Activated naive CD8-positive, alpha-beta T cell treated with anti-CD3 and anti-CD28 coated beads, Interleukin-2, amount 50 U/mL, for 24 hours (primary cell): Measurements from ENCODE around the gene SCG5.

Experiments used
- ATAC-seq: fragments of 150-1000 bp; cut with Tn5 transposase; one replicate; pipeline ENCODE4 v1.10.0; 2021
- DNase-seq: peaks from one replicate; pipeline ENCODE4 v3.0.0; 2021
- H3K27ac Mint-ChIP-seq: one replicate; pipeline ENCODE4 v1.8.0; 2021; ENCODE audit warnings: mild to moderate bottlenecking, mixed read lengths
- H3K27me3 Mint-ChIP-seq: one replicate; pipeline ENCODE4 v1.8.0; 2021; ENCODE audit warnings: mixed read lengths
- H3K36me3 Mint-ChIP-seq: one replicate; pipeline ENCODE4 v1.8.0; 2021; ENCODE audit warnings: low read depth, mixed read lengths
- H3K4me1 Mint-ChIP-seq: one replicate; pipeline ENCODE4 v1.8.0; 2021; ENCODE audit warnings: mixed read lengths
- H3K4me3 Mint-ChIP-seq: one replicate; pipeline ENCODE4 v1.8.0; 2021; ENCODE audit warnings: mild to moderate bottlenecking, moderate library complexity, mixed read lengths
- H3K9me3 Mint-ChIP-seq: one replicate; pipeline ENCODE4 v1.8.0; 2021; ENCODE audit warnings: mixed read lengths

SCG5 gene

GRCh38 chr15:32651229-32651837 is 9.8 kb downstream of the SCG5 start:
- H3K36me3 Mint-ChIP-seq, result peaks cover 3% of the 10 kb centered on the region
- no peaks in the 10 kb centered on the region for H3K4me1 Mint-ChIP-seq
- ATAC-seq (peak; percentile 88), DNase-seq (peak; percentile 44)
- H3K9me3 Mint-ChIP-seq, result no peaks in the 10 kb centered on the region
- no peak overlapping the region for H3K27ac Mint-ChIP-seq
- no peaks in the 10 kb centered on the region for H3K27me3 Mint-ChIP-seq
- H3K4me3 Mint-ChIP-seq, result no peak overlapping the region

DNA sequence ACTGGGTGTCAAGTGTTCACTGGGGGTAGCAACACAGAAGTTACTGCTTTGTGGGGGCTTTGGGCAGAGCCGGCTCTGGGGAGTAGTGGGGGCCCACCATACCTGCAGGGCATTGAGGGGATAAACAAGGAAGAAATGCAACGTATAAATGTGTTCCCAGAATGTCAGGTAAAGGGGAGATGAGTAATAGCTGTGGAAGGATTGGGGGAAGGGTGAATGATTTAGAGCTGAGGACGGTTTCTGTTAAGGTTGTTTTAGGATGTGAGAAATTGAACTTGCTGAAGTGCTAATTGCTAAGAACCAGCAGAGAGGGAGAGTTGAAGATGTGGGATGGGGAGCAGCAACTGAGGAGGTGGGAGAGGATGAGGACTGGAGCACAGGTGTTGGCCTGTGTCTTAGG is 10.7 kb downstream of the SCG5 start:
- Mint-ChIP-seq H3K36me3 (peaks cover 3% of the 10 kb centered on the region), H3K27ac (no peak overlapping the region), H3K27me3 (no peaks in the 10 kb centered on the region), H3K9me3 (no peaks in the 10 kb centered on the region), H3K4me1 (peaks cover 4% of the 10 kb centered on the region), H3K4me3 (no peak overlapping the region)
- no peak for ATAC-seq
- DNase-seq, result no peak

DNA sequence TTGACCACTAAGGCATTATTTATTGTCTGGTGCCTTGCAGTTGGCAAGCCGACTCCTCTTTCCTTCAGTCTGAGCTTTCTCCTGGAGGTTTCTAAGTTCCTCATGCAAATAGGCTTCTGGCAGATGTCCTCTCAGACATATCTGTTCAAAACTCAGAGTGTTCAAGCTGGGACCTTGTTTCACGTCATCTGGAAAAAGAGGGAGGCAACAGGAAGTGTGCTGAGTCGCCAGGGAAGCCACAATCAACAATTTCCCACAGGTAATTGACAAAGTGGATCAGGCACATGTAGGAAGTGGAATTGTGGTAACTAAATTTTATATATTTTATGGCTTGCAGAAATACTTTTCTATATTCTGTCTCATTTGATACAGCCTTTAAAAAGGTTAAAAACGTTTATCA is 14.6 kb downstream of the SCG5 start:
- Mint-ChIP-seq H3K4me3 (no peak overlapping the region), H3K27me3 (no peaks in the 10 kb centered on the region), H3K36me3 (no peaks in the 10 kb centered on the region), H3K27ac (no peak overlapping the region), H3K4me1 (peaks cover 8% of the 10 kb centered on the region), H3K9me3 (no peaks in the 10 kb centered on the region)
- ATAC-seq (no peak), DNase-seq (no peak)

DNA sequence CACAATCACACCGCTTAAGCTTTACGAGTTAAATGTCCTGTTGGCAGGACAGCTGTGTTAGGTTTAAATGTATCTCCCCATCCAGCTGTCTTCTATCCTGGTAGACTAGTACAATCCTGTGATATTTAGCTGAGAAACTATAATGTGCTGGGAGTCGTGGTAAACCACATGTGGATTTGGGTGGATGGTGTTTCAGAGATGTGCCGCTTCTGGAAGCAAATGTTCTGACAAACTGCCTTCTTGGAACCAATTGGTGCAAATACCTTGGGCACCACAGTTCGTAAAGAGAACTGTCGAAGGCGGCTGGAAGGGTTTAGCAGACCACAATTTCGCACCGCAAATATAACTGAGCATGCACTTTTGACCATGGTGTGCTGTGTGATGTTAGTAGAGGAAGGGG is 15.0 kb downstream of the SCG5 start:
- no peaks in the 10 kb centered on the region for H3K9me3 Mint-ChIP-seq
- ATAC-seq, result no peak
- peaks cover 8% of the 10 kb centered on the region for H3K4me1 Mint-ChIP-seq
- no peaks in the 10 kb centered on the region for H3K36me3 Mint-ChIP-seq
- no peak for DNase-seq
- no peak overlapping the region for H3K4me3 Mint-ChIP-seq
- no peaks in the 10 kb centered on the region for H3K27me3 Mint-ChIP-seq
- no peak overlapping the region for H3K27ac Mint-ChIP-seq

GRCh38 chr15:32657198-32657883 is 15.8 kb downstream of the SCG5 start:
- Mint-ChIP-seq H3K27me3 (no peaks in the 10 kb centered on the region), H3K4me3 (no peak overlapping the region), H3K27ac (no peak overlapping the region), H3K4me1 (peaks cover 8% of the 10 kb centered on the region), H3K36me3 (no peaks in the 10 kb centered on the region), H3K9me3 (no peaks in the 10 kb centered on the region)
- ATAC-seq (peak; percentile 60), DNase-seq (no peak)

DNA sequence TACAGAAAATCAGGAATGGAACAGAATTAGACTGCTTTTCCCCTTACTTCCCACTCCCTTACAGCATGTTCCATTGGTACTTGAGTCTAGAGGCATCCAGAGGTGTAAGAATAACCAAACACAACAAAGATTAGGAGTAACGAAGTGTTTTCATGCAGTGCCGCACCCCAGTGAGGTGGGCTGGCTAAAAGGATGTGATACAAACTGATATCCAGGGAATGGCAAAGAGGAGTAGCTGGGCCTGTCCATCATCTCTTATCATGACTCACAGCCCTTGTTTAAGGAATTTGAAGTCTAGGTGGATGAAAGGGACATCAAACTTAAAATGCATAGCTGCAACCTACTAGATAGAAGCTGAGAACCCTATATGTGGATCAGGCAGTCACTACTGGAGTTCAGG is 16.4 kb downstream of the SCG5 start:
- Mint-ChIP-seq H3K36me3 (no peaks in the 10 kb centered on the region), H3K27me3 (no peaks in the 10 kb centered on the region), H3K4me3 (no peak overlapping the region), H3K4me1 (peaks cover 8% of the 10 kb centered on the region), H3K27ac (no peak overlapping the region), H3K9me3 (no peaks in the 10 kb centered on the region)
- no peak for DNase-seq
- no peak for ATAC-seq

GRCh38 chr15:32659340-32660155 is 18.0 kb downstream of the SCG5 start:
- no peak for ATAC-seq
- Mint-ChIP-seq H3K9me3 (no peaks in the 10 kb centered on the region), H3K4me3 (no peak overlapping the region), H3K27me3 (no peaks in the 10 kb centered on the region), H3K27ac (no peak overlapping the region), H3K36me3 (no peaks in the 10 kb centered on the region), H3K4me1 (peaks cover 8% of the 10 kb centered on the region)
- DNase-seq, result no peak

- no peak for ATAC-seq
- H3K4me3 Mint-ChIP-seq, result no peak overlapping the region
- no peak for DNase-seq
- no peaks in the 10 kb centered on the region for H3K36me3 Mint-ChIP-seq
- H3K27ac Mint-ChIP-seq, result no peak overlapping the region
- H3K9me3 Mint-ChIP-seq, result no peaks in the 10 kb centered on the region
- H3K27me3 Mint-ChIP-seq, result no peaks in the 10 kb centered on the region
- no peaks in the 10 kb centered on the region for H3K4me1 Mint-ChIP-seq
Observed at GRCh38 chr15:32663671-32664070, 22.2 kb downstream of the SCG5 start.

DNA sequence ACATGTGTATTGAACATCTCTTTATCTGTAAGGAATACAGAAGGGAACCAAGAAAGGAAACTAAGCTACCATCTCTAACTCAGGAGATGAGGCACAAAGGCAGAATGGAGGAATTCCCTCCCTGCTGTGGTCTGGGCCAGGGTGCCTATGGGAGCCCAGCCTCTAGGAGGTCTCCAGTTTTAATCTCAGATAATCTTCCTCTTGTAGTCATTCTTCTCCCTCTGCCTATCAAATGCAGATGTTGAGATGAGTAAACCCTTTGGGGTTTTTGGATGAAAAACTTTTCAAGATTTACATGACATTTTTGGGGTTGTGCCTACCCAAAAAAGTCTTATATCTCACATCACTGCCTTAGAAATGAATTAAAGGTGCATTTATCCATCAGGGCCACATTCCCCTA is 23.3 kb downstream of the SCG5 start:
- Mint-ChIP-seq H3K4me3 (no peak overlapping the region), H3K4me1 (no peaks in the 10 kb centered on the region), H3K27me3 (no peaks in the 10 kb centered on the region), H3K27ac (no peak overlapping the region), H3K9me3 (no peaks in the 10 kb centered on the region), H3K36me3 (no peaks in the 10 kb centered on the region)
- DNase-seq (no peak), ATAC-seq (no peak)

GRCh38 chr15:32667321-32667720 is 25.8 kb downstream of the SCG5 start:
- Mint-ChIP-seq H3K9me3 (no peaks in the 10 kb centered on the region), H3K4me3 (no peak overlapping the region), H3K27me3 (no peaks in the 10 kb centered on the region), H3K4me1 (no peaks in the 10 kb centered on the region), H3K27ac (no peak overlapping the region), H3K36me3 (no peaks in the 10 kb centered on the region)
- DNase-seq (no peak), ATAC-seq (no peak)

DNA sequence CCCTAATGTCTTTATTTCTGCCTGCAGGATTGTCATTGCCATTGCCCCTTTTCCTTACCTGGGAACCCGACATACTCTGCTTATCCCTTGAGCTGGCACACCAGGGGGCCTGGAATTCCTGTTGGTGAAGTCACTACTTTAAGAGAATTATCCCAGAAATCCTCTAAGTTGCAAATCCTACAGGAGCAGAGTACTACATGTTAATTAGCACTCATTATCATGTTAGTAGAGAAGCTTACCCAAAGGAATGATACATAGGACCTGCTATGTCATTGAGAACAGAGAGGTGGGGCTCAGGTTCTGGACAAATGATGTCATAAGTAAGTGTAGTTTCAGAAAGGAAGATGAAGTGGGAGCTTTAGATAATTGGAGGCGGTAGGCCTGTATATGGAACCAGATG is 27.4 kb downstream of the SCG5 start:
- no peaks in the 10 kb centered on the region for H3K4me1 Mint-ChIP-seq
- no peak overlapping the region for H3K4me3 Mint-ChIP-seq
- H3K27ac Mint-ChIP-seq, result no peak overlapping the region
- no peaks in the 10 kb centered on the region for H3K27me3 Mint-ChIP-seq
- ATAC-seq (no peak), DNase-seq (no peak)
- no peaks in the 10 kb centered on the region for H3K9me3 Mint-ChIP-seq
- H3K36me3 Mint-ChIP-seq, result no peaks in the 10 kb centered on the region

DNA sequence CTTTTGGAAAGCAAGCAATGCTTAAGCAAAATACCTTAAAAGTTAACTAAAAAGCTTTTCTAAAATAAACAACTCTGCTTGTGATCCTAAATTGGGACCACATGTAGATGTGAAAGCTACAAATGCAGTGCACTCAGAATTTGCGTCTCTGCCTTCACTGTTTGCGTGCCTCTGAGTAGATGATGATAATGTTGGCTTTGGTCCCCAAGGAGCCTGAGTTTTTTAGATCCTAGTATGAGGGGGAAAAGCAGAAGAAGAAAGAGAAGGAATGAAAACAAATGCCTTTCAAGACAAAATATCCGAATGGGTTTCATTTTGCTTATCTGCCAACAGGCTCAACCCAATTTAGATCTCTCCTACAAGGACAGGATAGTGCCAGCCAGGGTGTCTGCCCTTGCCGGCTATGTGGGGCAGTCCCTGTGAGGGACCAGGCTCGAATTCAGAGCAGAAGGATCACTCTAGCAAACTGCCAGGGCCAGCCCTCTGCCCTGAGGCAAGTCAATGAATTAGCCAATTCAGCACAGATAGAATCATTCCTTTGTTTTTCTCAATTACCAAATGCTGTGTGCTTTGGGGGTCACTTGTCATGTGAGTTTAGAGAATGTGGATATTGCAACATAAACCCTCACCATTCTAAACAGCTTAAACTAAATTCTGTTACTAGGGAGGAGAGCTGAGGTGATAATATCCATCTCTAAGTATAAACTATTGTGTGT is 28.5 kb downstream of the SCG5 start:
- DNase-seq (no peak), ATAC-seq (no peak)
- no peaks in the 10 kb centered on the region for H3K9me3 Mint-ChIP-seq
- H3K27ac Mint-ChIP-seq, result no peak overlapping the region
- no peaks in the 10 kb centered on the region for H3K36me3 Mint-ChIP-seq
- H3K4me1 Mint-ChIP-seq, result no peaks in the 10 kb centered on the region
- H3K4me3 Mint-ChIP-seq, result no peak overlapping the region
- no peaks in the 10 kb centered on the region for H3K27me3 Mint-ChIP-seq

- H3K4me3 Mint-ChIP-seq, result no peak overlapping the region
- ATAC-seq, result no peak
- no peaks in the 10 kb centered on the region for H3K4me1 Mint-ChIP-seq
Observed at GRCh38 chr15:32670623-32671022, 29.1 kb downstream of the SCG5 start.

GRCh38 chr15:32671339-32672325 is 30.1 kb downstream of the SCG5 start:
- no peaks in the 10 kb centered on the region for H3K36me3 Mint-ChIP-seq
- H3K9me3 Mint-ChIP-seq, result no peaks in the 10 kb centered on the region
- H3K27ac Mint-ChIP-seq, result no peak overlapping the region
- no peaks in the 10 kb centered on the region for H3K27me3 Mint-ChIP-seq
- H3K4me1 Mint-ChIP-seq, result no peaks in the 10 kb centered on the region
- DNase-seq (no peak), ATAC-seq (no peak)
- no peak overlapping the region for H3K4me3 Mint-ChIP-seq

More at GRCh38 chr15:32670623-32671022, 29.1 kb downstream of the SCG5 start:
- H3K27ac Mint-ChIP-seq, result no peak overlapping the region
- H3K27me3 Mint-ChIP-seq, result no peaks in the 10 kb centered on the region
- H3K9me3 Mint-ChIP-seq, result no peaks in the 10 kb centered on the region
- H3K36me3 Mint-ChIP-seq, result no peaks in the 10 kb centered on the region
- no peak for DNase-seq
